Measurements from ENCODE around the gene GPR39.

DNA sequence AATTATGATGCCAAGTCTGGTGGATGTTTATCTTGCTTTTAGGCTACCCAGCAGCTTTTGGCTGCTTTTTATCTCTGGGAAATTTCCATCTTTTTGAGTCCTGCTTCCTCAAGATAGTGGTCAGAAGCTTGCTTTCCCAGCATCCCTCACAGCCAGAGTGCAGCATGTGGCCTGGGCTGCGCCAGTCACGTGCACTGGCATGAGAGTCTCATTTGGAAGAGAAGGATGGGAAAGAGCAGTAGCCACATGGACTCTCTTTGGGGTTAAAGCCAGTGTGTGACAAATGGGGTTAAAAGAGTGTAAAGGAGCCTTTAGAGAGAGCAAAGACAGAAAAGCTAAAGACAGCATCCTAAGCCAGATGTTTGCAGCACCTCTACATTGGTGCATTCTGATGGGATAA is 12.7 kb downstream of the GPR39 start:
- TF ChIP-seq, protein P1, sequence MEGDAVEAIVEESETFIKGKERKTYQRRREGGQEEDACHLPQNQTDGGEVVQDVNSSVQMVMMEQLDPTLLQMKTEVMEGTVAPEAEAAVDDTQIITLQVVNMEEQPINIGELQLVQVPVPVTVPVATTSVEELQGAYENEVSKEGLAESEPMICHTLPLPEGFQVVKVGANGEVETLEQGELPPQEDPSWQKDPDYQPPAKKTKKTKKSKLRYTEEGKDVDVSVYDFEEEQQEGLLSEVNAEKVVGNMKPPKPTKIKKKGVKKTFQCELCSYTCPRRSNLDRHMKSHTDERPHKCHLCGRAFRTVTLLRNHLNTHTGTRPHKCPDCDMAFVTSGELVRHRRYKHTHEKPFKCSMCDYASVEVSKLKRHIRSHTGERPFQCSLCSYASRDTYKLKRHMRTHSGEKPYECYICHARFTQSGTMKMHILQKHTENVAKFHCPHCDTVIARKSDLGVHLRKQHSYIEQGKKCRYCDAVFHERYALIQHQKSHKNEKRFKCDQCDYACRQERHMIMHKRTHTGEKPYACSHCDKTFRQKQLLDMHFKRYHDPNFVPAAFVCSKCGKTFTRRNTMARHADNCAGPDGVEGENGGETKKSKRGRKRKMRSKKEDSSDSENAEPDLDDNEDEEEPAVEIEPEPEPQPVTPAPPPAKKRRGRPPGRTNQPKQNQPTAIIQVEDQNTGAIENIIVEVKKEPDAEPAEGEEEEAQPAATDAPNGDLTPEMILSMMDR (IDR thresholded peaks at IDR 0.05) = no peak
- TF ChIP-seq POLR2A (IDR thresholded peaks at IDR 0.05) = no peak

All from adrenal gland (tissue), 5 donors.